ENCODE data around the gene CCDC38. TPM values are rescaled to one million over a fixed set of nuclear protein-coding genes. Genes with fewer than 3 reads are reported as not detected.

The CCDC38 gene
- total RNA-seq, 2 donors from 2014 or later: 0.10 TPM; not detected in 1

DNA sequence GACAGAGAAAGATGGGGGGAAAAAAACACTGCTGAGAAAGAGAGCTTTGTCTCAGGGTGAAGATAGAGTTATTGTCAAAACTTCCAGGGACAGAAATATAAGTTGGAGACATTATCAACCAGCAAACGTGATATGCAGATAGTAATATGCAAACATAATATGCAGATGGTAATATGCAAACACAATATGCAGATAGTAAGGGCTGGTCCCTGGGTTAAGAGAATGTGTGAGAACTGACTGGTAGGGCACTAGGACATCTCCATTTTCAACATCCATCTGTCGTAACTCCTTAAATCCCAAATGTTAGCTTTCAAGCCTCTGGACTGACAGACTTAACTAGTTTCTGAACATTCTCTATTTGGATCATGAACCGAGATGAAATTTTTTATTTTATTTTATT lies 51.5 kb downstream of the CCDC38 start:
- H3K4me3 Mint-ChIP-seq: no peak overlapping the region
- ATAC-seq (no peak), DNase-seq (no peak)
- H3K9me3 ChIP-seq (ENCODE audit: control insufficient read depth, low read length, poor library complexity, severe bottlenecking): no peaks in the 10 kb centered on the region
- H3K27me3 Mint-ChIP-seq: peaks cover 6% of the 10 kb centered on the region
- no peak overlapping the region for H3K27ac Mint-ChIP-seq
- H3K36me3 Mint-ChIP-seq (ENCODE audit: low read depth): no peaks in the 10 kb centered on the region
- H3K4me1 Mint-ChIP-seq: no peaks in the 10 kb centered on the region

DNA sequence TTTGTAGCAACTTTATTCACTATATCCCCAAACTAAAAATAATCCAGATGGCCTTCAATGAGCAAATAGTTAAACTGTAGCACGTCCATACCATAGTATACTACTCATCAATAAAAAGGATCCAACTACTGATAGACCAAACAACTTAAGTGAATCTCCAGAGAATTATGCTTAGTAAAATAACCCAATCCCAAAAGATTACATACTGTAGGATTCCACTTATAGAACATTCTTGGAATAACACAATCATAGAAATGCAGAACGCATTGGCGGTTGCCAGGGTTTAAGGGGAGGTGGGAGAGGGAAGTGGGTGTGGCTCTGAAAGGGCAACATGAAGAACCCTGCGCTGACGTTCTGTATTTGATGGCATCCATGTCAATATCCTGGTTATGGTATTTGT lies 55.1 kb downstream of the CCDC38 start:
- no peak overlapping the region for H3K27ac Mint-ChIP-seq
- no peak overlapping the region for H3K4me3 Mint-ChIP-seq
- no peak for DNase-seq
- H3K9me3 ChIP-seq (ENCODE audit: control insufficient read depth, low read length, poor library complexity, severe bottlenecking): no peaks in the 10 kb centered on the region
- ATAC-seq: no peak
- no peaks in the 10 kb centered on the region for H3K36me3 Mint-ChIP-seq (ENCODE audit: low read depth)
- peaks cover 6% of the 10 kb centered on the region for H3K27me3 Mint-ChIP-seq
- no peaks in the 10 kb centered on the region for H3K4me1 Mint-ChIP-seq

DNA sequence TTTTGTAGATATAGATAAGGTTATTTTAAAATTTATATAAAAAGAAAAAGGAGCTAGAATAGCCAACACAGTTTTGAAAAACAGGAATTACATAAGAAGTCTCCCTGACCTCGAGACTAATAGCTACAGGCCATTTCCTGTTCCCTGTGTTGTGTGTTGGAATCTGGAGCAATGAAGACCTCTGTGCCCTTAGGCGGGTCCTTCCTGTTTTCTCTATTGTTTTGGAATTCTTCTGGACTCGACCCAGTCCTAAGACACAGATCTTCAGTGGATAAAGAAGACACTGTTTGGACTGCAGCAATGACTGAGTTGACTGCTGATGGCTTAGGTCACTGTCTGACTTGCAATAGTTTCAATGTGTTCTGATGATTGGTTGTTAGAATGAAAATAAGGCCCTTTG lies 57.4 kb downstream of the CCDC38 start:
- DNase-seq (no peak), ATAC-seq (no peak)
- H3K9me3 ChIP-seq (ENCODE audit: control insufficient read depth, low read length, poor library complexity, severe bottlenecking): no peaks in the 10 kb centered on the region
- no peaks in the 10 kb centered on the region for H3K36me3 Mint-ChIP-seq (ENCODE audit: low read depth)
- H3K27me3 Mint-ChIP-seq: no peaks in the 10 kb centered on the region
- no peaks in the 10 kb centered on the region for H3K4me1 Mint-ChIP-seq
- no peak overlapping the region for H3K27ac Mint-ChIP-seq
- H3K4me3 Mint-ChIP-seq: no peak overlapping the region

DNA sequence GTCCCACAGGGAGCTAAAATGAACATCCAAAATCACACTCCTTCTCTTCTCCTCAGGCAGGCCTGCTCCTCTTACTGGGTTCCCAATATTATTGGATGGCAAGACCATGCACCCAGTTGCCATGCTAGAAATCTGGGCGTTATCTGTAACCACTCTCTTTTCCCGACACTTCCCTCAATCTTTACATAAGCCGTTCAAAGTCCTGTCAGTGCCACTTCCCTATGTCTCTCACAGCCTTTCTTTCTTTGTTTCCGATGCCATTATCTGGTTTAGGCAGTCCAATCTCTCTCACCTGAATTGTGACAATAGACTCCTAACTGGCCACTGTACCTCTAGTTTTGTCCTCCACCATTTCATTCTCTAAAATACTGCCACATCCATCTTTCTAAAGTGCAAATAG lies 59.5 kb downstream of the CCDC38 start:
- no peaks in the 10 kb centered on the region for H3K4me1 Mint-ChIP-seq
- ATAC-seq (no peak), DNase-seq (no peak)
- H3K27me3 Mint-ChIP-seq: no peaks in the 10 kb centered on the region
- H3K9me3 ChIP-seq (ENCODE audit: control insufficient read depth, low read length, poor library complexity, severe bottlenecking): no peaks in the 10 kb centered on the region
- no peak overlapping the region for H3K4me3 Mint-ChIP-seq
- H3K36me3 Mint-ChIP-seq (ENCODE audit: low read depth): peaks cover 2% of the 10 kb centered on the region
- no peak overlapping the region for H3K27ac Mint-ChIP-seq

DNA sequence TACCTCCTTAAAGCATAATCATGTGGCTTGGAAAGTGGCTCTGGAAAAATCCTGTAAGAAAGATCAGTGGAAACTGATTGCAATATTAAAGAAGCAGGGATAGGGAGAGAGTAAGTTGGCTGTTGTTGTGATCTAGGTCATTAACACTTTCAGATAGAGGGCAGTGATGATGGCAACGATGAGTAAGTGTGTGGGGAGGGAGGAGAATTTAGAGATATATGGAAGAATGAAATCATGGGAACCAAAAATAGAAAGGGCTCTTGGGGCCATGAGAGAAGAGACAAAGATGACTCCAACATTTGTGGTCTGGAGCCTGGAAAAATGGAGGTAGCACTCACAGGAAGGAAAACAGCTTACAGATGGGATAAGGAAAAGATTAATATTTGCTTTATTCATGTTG lies 60.3 kb downstream of the CCDC38 start:
- Mint-ChIP-seq H3K36me3 (ENCODE audit: low read depth) (peaks cover 2% of the 10 kb centered on the region), H3K4me1 (no peaks in the 10 kb centered on the region), H3K27me3 (no peaks in the 10 kb centered on the region), H3K27ac (no peak overlapping the region), H3K4me3 (no peak overlapping the region)
- DNase-seq (no peak), ATAC-seq (no peak)
- H3K9me3 ChIP-seq (ENCODE audit: control insufficient read depth, low read length, poor library complexity, severe bottlenecking): no peaks in the 10 kb centered on the region

DNA sequence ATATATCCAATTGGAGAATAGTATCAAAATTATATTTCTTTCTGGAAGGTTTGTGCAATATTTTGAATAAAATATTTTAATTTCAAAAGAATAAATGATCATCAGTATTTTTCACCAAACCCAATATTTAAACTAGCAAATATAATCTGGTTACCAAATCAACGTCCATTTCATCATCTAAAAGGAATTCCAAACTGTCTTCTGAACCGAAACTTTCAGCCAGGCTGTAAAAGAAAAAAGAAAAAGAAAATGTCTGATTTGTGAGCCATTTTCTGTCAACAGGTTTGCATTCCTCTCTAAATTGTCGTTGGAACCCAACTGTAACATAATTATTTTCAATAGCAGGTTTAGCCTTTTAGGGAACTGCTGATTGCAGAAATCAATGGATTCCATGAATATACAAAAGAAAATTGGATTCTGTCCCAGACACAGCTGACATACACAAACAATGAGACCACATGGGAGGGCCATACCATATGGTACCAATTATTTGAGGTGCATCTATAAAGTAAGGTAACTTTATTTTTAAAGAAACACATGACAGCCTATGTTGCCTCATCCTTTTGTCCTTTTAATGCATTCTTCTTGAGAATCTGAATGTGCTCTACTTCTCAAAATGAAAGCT lies 61.0 kb downstream of the CCDC38 start:
- DNase-seq: no peak
- peaks cover 2% of the 10 kb centered on the region for H3K36me3 Mint-ChIP-seq (ENCODE audit: low read depth)
- no peak for ATAC-seq
- H3K27me3 Mint-ChIP-seq: no peaks in the 10 kb centered on the region
- no peaks in the 10 kb centered on the region for H3K9me3 ChIP-seq (ENCODE audit: control insufficient read depth, low read length, poor library complexity, severe bottlenecking)
- H3K27ac Mint-ChIP-seq: no peak overlapping the region
- no peak overlapping the region for H3K4me3 Mint-ChIP-seq
- no peaks in the 10 kb centered on the region for H3K4me1 Mint-ChIP-seq

DNA sequence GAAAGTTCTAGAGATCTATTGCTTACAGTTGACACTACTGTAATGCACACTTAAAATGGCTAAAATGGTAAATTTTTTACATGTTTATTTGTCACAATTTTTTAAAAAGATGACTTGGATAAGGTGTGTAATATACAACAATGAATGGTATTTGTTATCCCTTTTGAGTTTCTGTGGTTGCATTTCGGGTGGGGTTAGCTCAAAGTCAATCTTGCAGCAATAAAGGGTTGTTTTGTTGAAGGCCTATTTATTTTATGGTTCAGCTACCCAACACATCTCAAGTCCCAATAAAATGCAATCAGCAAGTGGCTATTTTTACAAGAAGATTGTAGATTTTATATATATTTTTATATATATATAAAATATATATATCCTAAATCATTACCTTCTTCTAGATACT lies 61.5 kb downstream of the CCDC38 start:
- no peak overlapping the region for H3K27ac Mint-ChIP-seq
- no peaks in the 10 kb centered on the region for H3K27me3 Mint-ChIP-seq
- no peaks in the 10 kb centered on the region for H3K4me1 Mint-ChIP-seq
- no peak overlapping the region for H3K4me3 Mint-ChIP-seq
- no peaks in the 10 kb centered on the region for H3K9me3 ChIP-seq (ENCODE audit: control insufficient read depth, low read length, poor library complexity, severe bottlenecking)
- DNase-seq (no peak), ATAC-seq (no peak)
- H3K36me3 Mint-ChIP-seq (ENCODE audit: low read depth): peaks cover 2% of the 10 kb centered on the region

DNA sequence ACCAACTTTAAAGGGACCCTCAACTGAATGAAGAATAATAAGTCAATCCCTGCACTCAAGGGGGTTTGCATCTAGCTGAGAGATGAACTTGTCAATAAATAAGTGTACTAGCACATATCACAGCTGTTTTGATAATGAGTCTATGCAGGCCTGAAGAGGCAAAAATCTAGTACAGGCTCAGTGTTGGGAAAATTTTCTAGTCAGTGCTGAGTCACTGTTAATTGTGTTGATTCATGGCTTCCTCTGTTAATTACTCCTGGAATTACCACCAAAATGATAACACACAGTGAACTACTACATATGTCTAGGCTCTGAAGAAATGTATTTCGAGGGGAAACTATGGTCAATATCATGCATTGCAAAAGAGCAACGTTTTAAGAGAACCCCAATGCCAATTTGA lies 64.8 kb downstream of the CCDC38 start:
- no peaks in the 10 kb centered on the region for H3K27me3 Mint-ChIP-seq
- no peak for ATAC-seq
- no peak overlapping the region for H3K27ac Mint-ChIP-seq
- no peaks in the 10 kb centered on the region for H3K9me3 ChIP-seq (ENCODE audit: control insufficient read depth, low read length, poor library complexity, severe bottlenecking)
- DNase-seq: no peak
- H3K36me3 Mint-ChIP-seq (ENCODE audit: low read depth): peaks cover 9% of the 10 kb centered on the region
- H3K4me3 Mint-ChIP-seq: no peak overlapping the region
- H3K4me1 Mint-ChIP-seq: peaks cover 2% of the 10 kb centered on the region

DNA sequence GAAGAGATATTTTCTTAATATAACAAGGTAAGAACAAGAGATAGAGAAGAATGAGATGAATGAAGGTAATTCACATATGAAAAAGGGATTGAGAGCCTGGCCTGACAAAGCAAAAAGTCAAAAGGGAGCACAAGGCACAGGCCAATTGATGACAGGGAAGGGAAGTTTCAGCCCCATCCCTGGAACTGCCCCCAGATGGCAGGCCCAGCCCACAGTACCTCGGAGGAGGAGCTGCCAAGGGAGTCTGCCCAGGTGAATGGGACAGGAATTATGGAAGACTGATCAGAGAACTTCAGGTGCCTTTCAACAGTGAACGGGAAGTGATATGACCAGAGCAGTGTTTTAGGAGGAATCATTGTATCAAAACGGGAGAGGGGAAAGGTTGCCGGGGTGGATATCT lies 68.0 kb downstream of the CCDC38 start:
- Mint-ChIP-seq H3K4me1 (peaks cover 2% of the 10 kb centered on the region), H3K4me3 (no peak overlapping the region), H3K27me3 (no peaks in the 10 kb centered on the region), H3K27ac (no peak overlapping the region), H3K36me3 (ENCODE audit: low read depth) (peaks cover 7% of the 10 kb centered on the region)
- DNase-seq: no peak
- no peaks in the 10 kb centered on the region for H3K9me3 ChIP-seq (ENCODE audit: control insufficient read depth, low read length, poor library complexity, severe bottlenecking)
- ATAC-seq: no peak

DNA sequence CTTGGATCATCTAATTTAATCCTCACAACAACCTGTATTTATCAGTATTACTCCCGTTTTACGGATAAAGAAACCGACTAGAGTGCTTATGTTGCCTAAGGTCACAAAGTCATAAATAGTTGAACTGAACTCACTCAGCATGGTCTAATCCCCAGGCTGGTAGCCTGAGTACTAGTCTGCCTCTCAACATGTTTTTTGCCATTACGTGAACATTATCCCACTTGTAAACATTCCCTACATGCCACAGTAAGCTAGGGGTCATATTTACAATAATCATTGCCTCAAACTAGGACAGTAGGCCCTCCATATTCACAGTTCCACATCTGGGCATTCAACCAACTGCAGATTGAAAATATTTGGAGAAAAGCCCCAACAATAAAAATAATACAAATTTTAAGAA lies 71.5 kb downstream of the CCDC38 start:
- no peaks in the 10 kb centered on the region for H3K9me3 ChIP-seq (ENCODE audit: control insufficient read depth, low read length, poor library complexity, severe bottlenecking)
- H3K4me1 Mint-ChIP-seq: peaks cover 2% of the 10 kb centered on the region
- no peak for DNase-seq
- H3K27ac Mint-ChIP-seq: no peak overlapping the region
- H3K27me3 Mint-ChIP-seq: no peaks in the 10 kb centered on the region
- H3K4me3 Mint-ChIP-seq: no peak overlapping the region
- no peak for ATAC-seq
- H3K36me3 Mint-ChIP-seq (ENCODE audit: low read depth): peaks cover 7% of the 10 kb centered on the region

DNA sequence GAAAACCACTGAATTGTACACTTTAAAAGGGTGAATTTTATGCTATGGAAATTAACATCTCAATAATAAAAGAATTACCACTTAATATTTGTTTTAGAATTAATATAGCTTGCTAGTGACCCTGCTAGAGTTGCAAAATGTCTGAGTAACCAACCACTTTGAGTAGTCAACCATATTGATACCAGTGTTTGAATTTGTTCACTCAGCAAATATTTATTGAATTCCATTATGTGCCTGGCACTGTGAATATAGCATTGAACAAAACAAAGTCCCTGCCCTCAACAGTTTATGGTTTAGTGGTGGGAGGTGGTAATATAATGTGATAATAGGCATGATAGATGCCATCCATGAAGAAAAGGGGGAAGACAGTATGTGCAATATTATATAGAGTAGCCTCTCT lies 79.1 kb downstream of the CCDC38 start:
- peaks cover 4% of the 10 kb centered on the region for H3K36me3 Mint-ChIP-seq (ENCODE audit: low read depth)
- no peak overlapping the region for H3K4me3 Mint-ChIP-seq
- H3K4me1 Mint-ChIP-seq: peaks cover 12% of the 10 kb centered on the region
- no peaks in the 10 kb centered on the region for H3K27me3 Mint-ChIP-seq
- no peak for DNase-seq
- no peaks in the 10 kb centered on the region for H3K9me3 ChIP-seq (ENCODE audit: control insufficient read depth, low read length, poor library complexity, severe bottlenecking)
- peak overlapping the region; percentile 51 for H3K27ac Mint-ChIP-seq
- ATAC-seq: no peak

DNA sequence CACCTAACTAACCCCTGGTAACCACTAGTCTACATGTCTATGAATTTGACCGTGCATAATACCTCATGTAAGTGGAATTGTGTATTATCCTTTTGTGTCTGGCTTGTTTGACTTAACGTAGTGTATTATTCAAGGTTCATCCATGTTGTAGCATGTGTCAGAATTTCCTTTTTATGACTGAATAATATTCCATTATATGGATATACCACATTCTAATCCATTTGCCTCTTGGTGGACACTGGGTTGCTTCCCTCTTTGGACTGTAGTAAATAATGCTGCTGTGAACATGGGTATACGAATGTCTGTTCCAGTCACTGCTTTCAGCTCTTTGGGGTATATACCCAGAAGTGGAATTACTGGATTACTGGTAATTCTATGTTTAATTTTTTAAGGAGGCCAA lies 80.4 kb downstream of the CCDC38 start:
- Mint-ChIP-seq H3K36me3 (ENCODE audit: low read depth) (peaks cover 4% of the 10 kb centered on the region), H3K4me1 (peaks cover 15% of the 10 kb centered on the region), H3K27ac (no peak overlapping the region), H3K4me3 (no peak overlapping the region), H3K27me3 (peaks cover 6% of the 10 kb centered on the region)
- DNase-seq (no peak), ATAC-seq (no peak)
- H3K9me3 ChIP-seq (ENCODE audit: control insufficient read depth, low read length, poor library complexity, severe bottlenecking): no peaks in the 10 kb centered on the region

DNA sequence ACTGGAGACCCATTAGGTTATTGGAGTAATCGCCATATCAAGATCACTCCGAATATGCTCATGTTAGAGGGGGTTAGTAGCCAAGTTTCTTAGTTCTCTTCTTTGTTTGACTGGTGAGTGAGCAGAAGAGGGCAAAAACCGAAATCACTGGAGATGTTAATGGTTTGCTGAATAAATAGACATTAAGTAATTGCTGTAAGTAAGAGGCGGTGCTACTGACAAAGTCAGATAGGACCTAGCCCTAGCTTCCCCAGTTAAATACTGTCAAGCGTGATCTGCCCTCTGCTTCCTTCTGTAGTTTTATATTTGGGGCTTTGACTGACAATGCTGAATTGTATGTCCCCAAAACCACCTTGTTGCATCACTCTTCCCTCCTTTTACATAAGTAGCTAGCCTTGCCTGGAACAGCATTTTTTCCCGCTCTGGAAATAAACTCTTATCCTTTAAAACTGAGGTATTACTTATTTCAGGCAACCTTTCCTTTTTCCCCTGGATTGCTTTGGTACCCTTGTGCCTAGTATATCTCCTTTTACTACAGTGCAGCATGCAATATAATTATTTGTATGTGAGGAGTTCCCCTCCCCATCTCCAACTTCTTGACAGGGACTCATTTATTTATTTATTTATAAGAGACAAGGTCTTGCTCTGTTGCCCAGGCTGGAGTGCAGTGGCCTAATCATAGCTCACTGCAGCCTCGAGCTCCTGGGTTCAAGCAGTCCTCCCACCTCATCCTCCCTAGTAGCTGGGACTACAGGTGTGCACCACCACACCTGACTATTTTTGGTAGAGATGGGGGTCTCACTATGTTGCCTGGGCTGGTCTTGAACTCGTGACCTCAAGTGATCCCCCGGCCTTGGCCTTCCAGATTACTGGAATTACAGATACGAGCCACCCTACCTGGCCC lies 82.2 kb downstream of the CCDC38 start:
- Mint-ChIP-seq H3K4me3 (peak overlapping the region; percentile 36), H3K36me3 (ENCODE audit: low read depth) (peaks cover 4% of the 10 kb centered on the region), H3K27ac (no peak overlapping the region), H3K4me1 (peaks cover 15% of the 10 kb centered on the region), H3K27me3 (peaks cover 6% of the 10 kb centered on the region)
- no peaks in the 10 kb centered on the region for H3K9me3 ChIP-seq (ENCODE audit: control insufficient read depth, low read length, poor library complexity, severe bottlenecking)
- no peak for ATAC-seq
- no peak for DNase-seq

DNA sequence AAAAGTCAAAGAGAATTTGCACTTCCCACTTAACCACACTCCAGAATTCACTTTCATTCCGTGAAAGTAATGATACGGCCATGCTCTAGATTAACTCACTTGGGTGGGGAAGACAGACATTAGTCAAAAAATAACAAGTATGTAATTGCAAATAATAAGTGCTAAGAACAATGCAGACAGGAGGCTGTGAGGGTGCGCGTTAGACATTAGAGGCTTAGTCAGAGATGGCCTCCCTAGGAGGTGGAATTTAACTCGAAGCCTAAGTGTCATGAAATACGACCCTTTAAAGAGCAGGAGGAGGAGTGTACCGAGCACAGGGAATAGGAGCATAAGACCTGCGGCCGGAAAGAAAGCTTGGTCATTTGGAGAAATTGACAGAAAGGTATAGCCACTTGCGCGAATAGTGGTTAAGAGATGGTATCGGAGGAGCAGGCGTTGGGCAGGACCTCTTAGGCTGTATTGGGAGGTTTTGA lies 83.0 kb downstream of the CCDC38 start:
- DNase-seq (no peak), ATAC-seq (peak; percentile 6)
- H3K9me3 ChIP-seq (ENCODE audit: control insufficient read depth, low read length, poor library complexity, severe bottlenecking): no peaks in the 10 kb centered on the region
- peaks cover 6% of the 10 kb centered on the region for H3K27me3 Mint-ChIP-seq
- peaks cover 19% of the 10 kb centered on the region for H3K4me1 Mint-ChIP-seq
- H3K36me3 Mint-ChIP-seq (ENCODE audit: low read depth): peaks cover 4% of the 10 kb centered on the region
- H3K4me3 Mint-ChIP-seq: no peak overlapping the region
- H3K27ac Mint-ChIP-seq: no peak overlapping the region

All from T-helper 17 cell (primary cell).